Tibial artery (tissue), 4 donors: ENCODE results near the gene TEDC1.

Experiments used
- DNase-seq, 2 donors: peaks; one replicate each; pipeline ENCODE4 v3.0.0-alpha.2; 2019
- H3K27ac ChIP-seq, 2 donors: fragments of 200-600 bp; sonication (generic) in 1 of 2; 1 replicate in 1 of 2; 2 replicates in 1 of 2; pipeline ENCODE4 v1.5.1; 2018 to 2019; ENCODE audit warnings: mild to moderate bottlenecking in 1 of 2
- H3K27me3 ChIP-seq, 2 donors: fragments of 200-600 bp; sonication (generic) in 1 of 2; one replicate each; pipeline versions ENCODE4 v1.5.1 to v1.6.0; 2016 to 2019
- H3K36me3 ChIP-seq, 3 donors: fragments of 200-600 bp; sonication (generic) in 2 of 3; one replicate each; pipeline ENCODE4 v1.5.1; 2016 to 2019; ENCODE audit warnings: mild to moderate bottlenecking in 2 of 3
- H3K4me1 ChIP-seq, 4 donors: fragments of 200-600 bp; sonication (generic) in 2 of 4; 1 replicate in 3 of 4; 2 replicates in 1 of 4; pipeline ENCODE4 v1.5.1; 2016 to 2019
- H3K4me3 ChIP-seq, 2 donors: fragments of 200-600 bp; sonication (generic) in 1 of 2; 1 replicate in 1 of 2; 2 replicates in 1 of 2; pipeline ENCODE4 v1.5.1; 2018 to 2019; ENCODE audit warnings: mild to moderate bottlenecking in 2 of 2
- H3K9me3 ChIP-seq, 3 donors: fragments of 200-600 bp; sonication (generic) in 1 of 3; one replicate each; pipeline ENCODE4 v1.5.1; 2016 to 2019
- intact Hi-C: fragments of 100-400 bp; cut with DNase I; formaldehyde crosslinking; loops from one replicate; pipeline ENCODE4 v1.15.0; 2023; ENCODE audit warnings: low total_unique reads
- TF ChIP-seq, protein P1 (sequence below), 2 experiments: fragments of 200-600 bp in 1 of 2; fragments of 450-650 bp in 1 of 2; IDR thresholded peaks; one replicate each; pipeline ENCODE4 v1.5.1; 2017 to 2019; ENCODE audit warnings: antibody characterized with exemption in 2 of 2, mild to moderate bottlenecking in 1 of 2, moderate library complexity in 1 of 2

TEDC1 gene

DNA sequence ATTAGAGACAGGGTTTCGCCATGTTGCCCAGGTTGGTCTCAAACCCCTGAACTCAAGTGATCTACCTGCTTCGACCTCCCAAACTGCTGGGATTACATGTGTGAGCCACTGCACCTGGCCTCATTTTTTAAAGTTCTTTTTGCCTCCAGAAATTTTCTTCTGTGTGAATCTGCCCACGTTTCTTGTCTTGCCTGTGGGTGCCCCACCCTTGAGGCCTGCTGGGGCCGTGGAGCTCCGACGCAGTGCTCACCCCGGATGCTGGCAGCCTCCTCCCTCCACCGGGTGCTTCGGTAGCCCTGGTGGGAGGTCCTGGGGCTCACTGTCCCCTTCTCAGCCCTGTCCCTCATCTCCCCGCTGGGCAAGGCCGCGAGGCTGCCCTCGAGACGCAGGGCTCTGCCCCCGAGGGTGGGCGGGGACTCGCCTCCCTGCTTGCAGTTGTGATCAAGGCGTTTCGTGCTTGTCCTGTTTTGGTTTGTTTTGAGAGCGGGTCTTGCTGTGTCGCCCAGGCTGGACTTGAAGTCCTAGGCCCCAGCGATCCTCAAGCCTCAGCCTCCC lies 35.9 kb upstream of the TEDC1 start:
- no peak for DNase-seq
- TF ChIP-seq, protein P1, sequence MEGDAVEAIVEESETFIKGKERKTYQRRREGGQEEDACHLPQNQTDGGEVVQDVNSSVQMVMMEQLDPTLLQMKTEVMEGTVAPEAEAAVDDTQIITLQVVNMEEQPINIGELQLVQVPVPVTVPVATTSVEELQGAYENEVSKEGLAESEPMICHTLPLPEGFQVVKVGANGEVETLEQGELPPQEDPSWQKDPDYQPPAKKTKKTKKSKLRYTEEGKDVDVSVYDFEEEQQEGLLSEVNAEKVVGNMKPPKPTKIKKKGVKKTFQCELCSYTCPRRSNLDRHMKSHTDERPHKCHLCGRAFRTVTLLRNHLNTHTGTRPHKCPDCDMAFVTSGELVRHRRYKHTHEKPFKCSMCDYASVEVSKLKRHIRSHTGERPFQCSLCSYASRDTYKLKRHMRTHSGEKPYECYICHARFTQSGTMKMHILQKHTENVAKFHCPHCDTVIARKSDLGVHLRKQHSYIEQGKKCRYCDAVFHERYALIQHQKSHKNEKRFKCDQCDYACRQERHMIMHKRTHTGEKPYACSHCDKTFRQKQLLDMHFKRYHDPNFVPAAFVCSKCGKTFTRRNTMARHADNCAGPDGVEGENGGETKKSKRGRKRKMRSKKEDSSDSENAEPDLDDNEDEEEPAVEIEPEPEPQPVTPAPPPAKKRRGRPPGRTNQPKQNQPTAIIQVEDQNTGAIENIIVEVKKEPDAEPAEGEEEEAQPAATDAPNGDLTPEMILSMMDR (IDR thresholded peaks at IDR 0.05): no peak
- Histone ChIP-seq H3K4me3 (no peak overlapping the region), H3K27me3 (no peaks in the 10 kb centered on the region), H3K27ac (no peak overlapping the region), H3K36me3 (peaks cover 20 to 84% (median 67%) of the 10 kb centered on the region in 3 donors), H3K9me3 (no peaks in the 10 kb centered on the region), H3K4me1 (no peaks in the 10 kb centered on the region)
- intact Hi-C loops: no loop called here

DNA sequence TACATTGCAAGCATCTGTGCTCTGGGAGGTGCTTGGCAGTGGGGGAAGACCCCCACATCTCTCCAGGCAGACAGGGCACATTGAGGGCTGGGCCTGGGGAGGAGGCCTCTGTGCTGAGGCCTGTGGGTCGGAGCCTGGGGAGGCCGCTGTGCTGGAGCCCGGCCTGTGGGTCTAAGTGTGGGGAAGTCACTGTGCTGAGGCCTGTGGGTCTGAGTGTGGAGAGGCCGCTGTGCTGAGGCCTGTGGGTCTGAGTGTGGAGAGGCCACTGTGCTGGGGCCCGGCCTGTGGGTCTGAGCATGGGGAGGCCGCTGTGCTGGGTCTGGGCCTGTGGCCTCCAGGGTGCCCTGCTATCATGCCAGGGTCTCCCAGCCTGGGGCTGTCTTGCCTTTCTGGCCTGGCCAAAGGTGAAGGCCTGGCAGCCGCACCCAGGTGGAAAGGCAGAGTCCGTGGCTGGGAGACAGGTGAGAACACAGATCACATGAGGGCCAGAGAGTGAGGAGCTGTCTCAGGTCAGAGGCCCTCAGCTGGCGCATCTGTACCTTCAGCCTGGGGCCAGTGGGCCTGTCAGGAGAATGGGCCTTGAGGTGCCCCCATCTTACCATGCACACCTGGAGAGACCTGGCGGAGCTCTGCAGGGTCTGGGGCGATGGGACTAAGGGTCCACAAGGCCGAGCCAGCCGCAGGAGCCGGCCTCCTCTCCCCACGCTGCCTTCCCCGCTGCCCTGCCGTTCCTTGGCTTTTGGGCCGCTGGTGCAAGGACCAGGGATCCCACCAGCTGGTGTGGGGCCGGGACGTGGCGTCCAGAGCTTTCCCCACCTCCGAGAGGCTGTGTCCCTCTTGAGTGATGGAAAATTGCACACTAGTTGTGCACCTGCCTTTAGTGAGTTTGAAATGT lies 35.0 kb upstream of the TEDC1 start:
- H3K9me3 ChIP-seq: no peaks in the 10 kb centered on the region
- intact Hi-C loops: loop anchor here (2.0 kb wide), 1 partner anchor 67 kb away; no protein-coding TSS in a partner anchor
- no peak overlapping the region for H3K4me3 ChIP-seq
- H3K4me1 ChIP-seq: no peaks in the 10 kb centered on the region
- no peak overlapping the region for H3K27ac ChIP-seq
- DNase-seq: no peak
- no peaks in the 10 kb centered on the region for H3K27me3 ChIP-seq
- TF ChIP-seq, protein P1 (IDR thresholded peaks at IDR 0.05): no peak
- H3K36me3 ChIP-seq: peaks cover 29 to 84% (median 67%) of the 10 kb centered on the region in 3 donors

DNA sequence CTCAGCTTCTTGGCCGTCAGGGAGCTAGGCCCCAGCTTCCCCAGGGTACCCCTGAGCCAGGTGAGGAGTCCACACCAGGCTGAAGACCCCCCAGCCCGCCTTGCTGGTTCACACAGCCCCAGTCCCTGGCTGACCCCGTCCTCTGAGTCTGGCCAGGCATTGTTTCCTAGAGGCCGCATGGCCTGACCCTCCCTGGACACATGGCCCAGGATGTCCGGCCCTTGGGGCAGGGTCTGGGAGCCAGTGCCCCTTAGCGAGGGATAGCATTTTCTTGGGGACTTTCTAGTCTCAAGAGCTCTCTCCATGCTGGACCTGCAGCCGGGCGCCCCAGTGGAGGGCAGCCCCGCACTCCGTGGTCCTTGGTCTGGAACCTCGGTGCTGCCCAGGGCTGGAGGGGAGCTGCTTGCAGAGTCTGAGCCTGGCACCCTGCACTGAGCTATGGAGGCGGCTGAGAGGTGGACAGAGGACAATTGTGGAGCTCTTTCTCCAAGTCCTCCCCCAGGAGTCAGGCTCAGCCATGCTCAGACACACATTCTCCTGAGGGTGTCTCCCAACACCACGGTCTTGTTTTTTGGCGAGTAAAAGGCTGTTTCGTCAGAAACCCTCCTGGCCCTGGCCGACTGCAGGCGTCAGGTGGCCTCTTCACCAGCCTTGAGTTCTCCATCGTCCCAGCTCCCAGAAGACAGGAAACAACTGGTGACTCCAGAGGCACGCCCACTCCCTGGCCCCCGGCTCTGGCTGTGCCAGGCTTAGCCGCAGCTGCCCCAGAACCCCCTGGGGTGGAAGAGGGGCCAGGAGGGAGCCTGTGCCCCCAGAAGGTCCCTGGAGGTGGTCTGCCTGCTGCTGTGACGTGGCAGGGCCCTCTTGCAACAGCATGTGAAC lies 34.1 kb upstream of the TEDC1 start:
- Histone ChIP-seq H3K27ac (no peak overlapping the region), H3K4me1 (no peaks in the 10 kb centered on the region), H3K9me3 (no peaks in the 10 kb centered on the region), H3K36me3 (peaks cover 34 to 87% (median 71%) of the 10 kb centered on the region in 3 donors), H3K27me3 (no peaks in the 10 kb centered on the region), H3K4me3 (no peak overlapping the region)
- TF ChIP-seq, protein P1 (IDR thresholded peaks at IDR 0.05): no peak
- intact Hi-C loops: loop anchor here (2.0 kb wide), 1 partner anchor 66 kb away; no protein-coding TSS in a partner anchor
- DNase-seq: no peak

DNA sequence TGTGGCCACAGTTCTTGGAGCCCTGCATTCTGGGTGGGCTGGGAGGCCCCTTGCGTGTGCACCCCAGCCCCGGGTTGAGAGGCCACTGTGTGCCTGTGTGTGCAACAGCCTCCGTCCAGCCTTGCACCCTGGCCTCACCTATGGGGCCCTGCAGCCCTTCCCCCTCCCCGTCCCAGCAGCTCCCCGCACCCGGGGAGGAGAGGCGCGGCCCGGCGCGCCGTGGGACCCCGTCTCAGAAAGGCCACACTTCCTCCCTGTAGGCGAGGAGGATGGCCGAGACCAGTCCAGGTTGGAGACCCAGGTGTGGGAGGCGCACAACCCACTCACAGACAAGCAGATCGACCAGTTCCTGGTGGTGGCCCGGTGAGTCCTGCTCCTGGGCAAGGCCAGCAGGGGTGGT lies 33.0 kb upstream of the TEDC1 start:
- no peaks in the 10 kb centered on the region for H3K9me3 ChIP-seq
- peaks cover 34 to 87% (median 80%) of the 10 kb centered on the region in 3 donors for H3K36me3 ChIP-seq

DNA sequence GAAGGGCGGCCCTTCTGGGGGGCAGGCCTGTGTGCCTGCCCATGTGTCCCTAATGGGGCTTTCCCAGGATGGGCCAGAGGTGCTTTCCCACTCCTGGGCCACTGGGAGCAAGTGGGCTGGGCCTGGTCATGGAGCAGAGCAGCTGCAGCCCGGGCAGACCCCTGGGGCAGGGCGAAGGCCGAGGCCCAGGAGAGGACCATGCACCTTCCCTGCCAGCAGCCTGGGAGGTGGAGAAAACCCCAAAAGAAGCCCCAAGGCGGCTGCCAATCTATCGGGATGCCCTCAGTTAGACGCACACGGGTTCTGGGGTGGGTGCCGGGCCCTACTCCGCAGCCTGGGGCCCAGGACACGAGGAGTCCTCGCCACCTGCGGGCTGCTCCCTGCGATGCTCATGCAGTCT lies 32.5 kb upstream of the TEDC1 start:
- TF ChIP-seq, protein P1 (IDR thresholded peaks at IDR 0.05): no peak
- Histone ChIP-seq H3K27ac (no peak overlapping the region), H3K27me3 (no peaks in the 10 kb centered on the region), H3K4me1 (no peaks in the 10 kb centered on the region), H3K9me3 (no peaks in the 10 kb centered on the region), H3K36me3 (peaks cover 39 to 87% (median 80%) of the 10 kb centered on the region in 3 donors), H3K4me3 (no peak overlapping the region)
- intact Hi-C loops: no loop called here
- no peak for DNase-seq

More for the DNA sequence above, 33.0 kb upstream of the TEDC1 start:
- H3K4me1 ChIP-seq: no peaks in the 10 kb centered on the region
- H3K4me3 ChIP-seq: no peak overlapping the region
- DNase-seq: no peak
- intact Hi-C loops: no loop called here
- H3K27ac ChIP-seq: no peak overlapping the region
- TF ChIP-seq, protein P1 (IDR thresholded peaks at IDR 0.05): no peak
- no peaks in the 10 kb centered on the region for H3K27me3 ChIP-seq
